HepG2 (cell line): ENCODE results near the gene PDRG1. TPM values are rescaled to one million over a fixed set of nuclear protein-coding genes. Genes with fewer than 3 reads are reported as not detected.

Experiments
- ATAC-seq: fragments of 200-7000 bp; cut with Tn5 transposase; 3 replicates; pipeline ENCODE4 v1.9.1; 2020; ENCODE audit warnings: mild to moderate bottlenecking, moderate library complexity
- BruUV-seq: library from RNA; stranded (reverse); fragments of 400-500 nt; replicated peaks from 2 replicates; lab custom pipeline; 2021; lab: Mats Ljungman, UMichigan
- CTCF ChIA-PET: fragments of 300-600 bp; formaldehyde crosslinking; extraction: SDS; loops from one replicate; lab custom pipeline; 2021; ENCODE audit warnings: low total read pairs, inconsistent platforms, low intra/inter-chr PET ratio; lab: Yijun Ruan, JAX
- POLR2A ChIA-PET: fragments of 350-600 bp; sonication (Branson Sonifier 250); formaldehyde crosslinking; loops from one replicate; lab custom pipeline; 2020; ENCODE audit warnings: antibody characterized with exemption, inconsistent platforms; lab: Yijun Ruan, JAX
- DNase-seq: peaks from one replicate; pipeline ENCODE4 v3.0.0-alpha.2; 2015; ENCODE audit warnings: low spot score
- FAIRE-seq: peaks from 3 replicates; lab custom pipeline; 2011; peaks lifted over from hg19 to GRCh38; lab: Jason Lieb, UNC
- H2AFZ ChIP-seq: one replicate; pipeline ENCODE4 v1.6.1; 2011; ENCODE audit warnings: low read length, inconsistent platforms
- H3K27ac ChIP-seq: fragments of 300-600 bp; 3 replicates; pipeline ENCODE4 v1.8.0; 2011; ENCODE audit warnings: mixed run types, mild to moderate bottlenecking, mixed read lengths, low read length, inconsistent platforms; ENCODE audit not compliant: insufficient read depth; ENCODE audit errors: extremely low read length
- H3K27me3 ChIP-seq, 2 experiments: fragments of 200-600 bp in 1 of 2; 2 replicates in 1 of 2; 3 replicates in 1 of 2; pipeline versions ENCODE4 v1.6.0 to v1.8.0; 2011; ENCODE audit warnings: low read length in 2 of 2, mild to moderate bottlenecking in 2 of 2, moderate library complexity in 2 of 2, inconsistent platforms in 1 of 2; ENCODE audit not compliant: insufficient read depth in 2 of 2, control insufficient read depth in 1 of 2
- H3K36me3 ChIP-seq, 2 experiments: fragments of 200-600 bp in 1 of 2; replicated peaks in 1 of 2; 2 replicates in 1 of 2; 3 replicates in 1 of 2; pipeline versions ENCODE4 v1.5.1 to v1.8.0; 2011; ENCODE audit warnings: low read length in 2 of 2, inconsistent platforms in 1 of 2; ENCODE audit not compliant: insufficient read depth in 2 of 2, control insufficient read depth in 1 of 2
- H3K4me1 ChIP-seq: 2 replicates; pipeline ENCODE4 v1.5.1; 2012; ENCODE audit warnings: low read length, inconsistent platforms; ENCODE audit not compliant: insufficient read depth
- H3K4me2 ChIP-seq: 2 replicates; pipeline ENCODE4 v1.6.0; 2011; ENCODE audit warnings: low read depth, low read length, inconsistent platforms
- H3K4me3 ChIP-seq, 3 experiments: fragments of 200-600 bp in 1 of 3; sonication (generic), shearing (Covaris generic) in 1 of 3; replicated peaks in 1 of 3; 2 replicates each; pipeline ENCODE4 v1.5.1; 2011 to 2016; ENCODE audit warnings: low read length in 3 of 3, inconsistent platforms in 2 of 3, low read depth in 2 of 3, mild to moderate bottlenecking in 2 of 3, control low read depth in 1 of 3, mixed read lengths in 1 of 3; ENCODE audit not compliant: insufficient read depth in 1 of 3
- H3K79me2 ChIP-seq: one replicate; pipeline ENCODE4 v1.6.1; 2011; ENCODE audit warnings: low read length, inconsistent platforms; ENCODE audit not compliant: insufficient read depth
- H3K9ac ChIP-seq: 2 replicates; pipeline ENCODE4 v1.6.0; 2011; ENCODE audit warnings: mild to moderate bottlenecking, low read depth, low read length, inconsistent platforms; ENCODE audit not compliant: insufficient read depth
- H3K9me3 ChIP-seq: 2 replicates; pipeline ENCODE4 v1.5.1; 2012; ENCODE audit warnings: mild to moderate bottlenecking, low read length
- H4K20me1 ChIP-seq: 2 replicates; pipeline ENCODE4 v1.6.0; 2011; ENCODE audit warnings: inconsistent platforms, mild to moderate bottlenecking, low read length, moderate library complexity; ENCODE audit not compliant: insufficient read depth
- ARNTL ChIP-seq: sonication (generic); formaldehyde crosslinking; IDR thresholded peaks from 2 replicates; pipeline ENCODE4 v1.4.0; 2020; ENCODE audit warnings: mild to moderate bottlenecking, missing genetic modification reagents
- IKZF5 ChIP-seq: IDR thresholded peaks from 2 replicates; pipeline ENCODE4 v1.6.1; 2018; ENCODE audit warnings: missing genetic modification reagents, mild to moderate bottlenecking, missing compliant biosample characterization
- KLF15 ChIP-seq: sonication (generic); formaldehyde crosslinking; IDR thresholded peaks from 2 replicates; pipeline ENCODE4 v1.8.1; 2023; ENCODE audit warnings: borderline replicate concordance, mild to moderate bottlenecking, inconsistent platforms, missing genetic modification reagents, mixed read lengths
- MAF1 ChIP-seq: sonication (generic); formaldehyde crosslinking; IDR thresholded peaks from 2 replicates; pipeline ENCODE4 v1.5.0; 2020; ENCODE audit warnings: missing genetic modification reagents, borderline replicate concordance
- NFATC3 ChIP-seq: sonication (generic); formaldehyde crosslinking; IDR thresholded peaks from 2 replicates; pipeline ENCODE4 v1.5.1; 2020; ENCODE audit warnings: mild to moderate bottlenecking, missing genetic modification reagents
- REPIN1 ChIP-seq: sonication (generic); formaldehyde crosslinking; IDR thresholded peaks from 2 replicates; pipeline ENCODE4 v1.8.0; 2022; ENCODE audit warnings: missing genetic modification reagents, low read depth, mild to moderate bottlenecking, borderline replicate concordance
- TBX2 ChIP-seq: sonication (generic); formaldehyde crosslinking; IDR thresholded peaks from 2 replicates; pipeline ENCODE4 v1.5.0; 2020; ENCODE audit warnings: missing genetic modification reagents, mild to moderate bottlenecking, borderline replicate concordance
- ZKSCAN8 ChIP-seq: IDR thresholded peaks from 2 replicates; pipeline ENCODE4 v1.6.1; 2016; ENCODE audit warnings: borderline replicate concordance, missing genetic modification reagents, missing compliant biosample characterization
- ZNF275 ChIP-seq: sonication (generic); formaldehyde crosslinking; IDR thresholded peaks from 2 replicates; pipeline ENCODE4 v1.8.0; 2022; ENCODE audit warnings: missing genetic modification reagents, mild to moderate bottlenecking, inconsistent platforms, borderline replicate concordance
- ZNF530 ChIP-seq: sonication (generic); formaldehyde crosslinking; IDR thresholded peaks from 2 replicates; pipeline ENCODE4 v1.5.0; 2020; ENCODE audit warnings: low read depth, mild to moderate bottlenecking, missing genetic modification reagents
- WGBS: methylation state at CpG from one replicate; pipeline ENCODE4 v1.1.6; 2017; ENCODE audit warnings: low lambda C conversion rate; 5-methylcytosine and 5-hydroxymethylcytosine counted together
- in situ Hi-C: cut with HindIII; loops from 2 replicates; pipeline ENCODE4 v1.10.0; 2017; ENCODE audit warnings: low pct_unique_long_range_greater_than_20kb; ENCODE audit not compliant: extremely low pct_ligation_motif_present
- intact Hi-C: fragments of 100-400 bp; cut with micrococcal nuclease; formaldehyde crosslinking; loops from one replicate; pipeline ENCODE4 v1.10.0; 2022; ENCODE audit not compliant: unreplicated experiment
- polyA plus RNA-seq, 8 experiments: library from polyadenylated mRNA; depleted of rRNA in 3 of 8; stranded (reverse) in 7 of 8; unstranded in 1 of 8; fragments of >200 nt; fragmentation: Illumina TruSeq in 4 of 8; extraction: Trizol in 4 of 8; gene quantifications; 2 replicates each; pipeline versions ENCODE4 v1.2.1 to v1.2.3, GENCODE V29; 2011 to 2016; ENCODE audit warnings: low read depth in 4 of 8, missing spikeins in 1 of 8, mixed read lengths in 1 of 8; ENCODE audit not compliant: insufficient read depth in 1 of 8
- total RNA-seq, 5 experiments: library from RNA; depleted of rRNA; stranded (reverse); fragments of >200 nt; fragmentation: Illumina TruSeq; extraction: Trizol; gene quantifications; 2 replicates each; pipeline ENCODE4 v1.2.3, GENCODE V29; 2016; ENCODE audit warnings: low read depth in 1 of 5
- TF ChIP-seq, protein P1 (sequence below): sonication (generic); formaldehyde crosslinking; conservative IDR thresholded peaks from 2 replicates; pipeline ENCODE4 v1.8.1; 2023; ENCODE audit warnings: missing genetic modification reagents
- TF ChIP-seq, protein P2 (sequence below): sonication (generic); formaldehyde crosslinking; IDR thresholded peaks from 2 replicates; pipeline ENCODE4 v1.5.1; 2020; ENCODE audit warnings: missing genetic modification reagents, mild to moderate bottlenecking, borderline replicate concordance

PDRG1 gene
- total and polyA plus RNA-seq, 2 of the 13 experiments (the other 11 are each of a cell fraction or from before 2014, with no cell fraction given) = 16.6 to 18.0 TPM

DNA sequence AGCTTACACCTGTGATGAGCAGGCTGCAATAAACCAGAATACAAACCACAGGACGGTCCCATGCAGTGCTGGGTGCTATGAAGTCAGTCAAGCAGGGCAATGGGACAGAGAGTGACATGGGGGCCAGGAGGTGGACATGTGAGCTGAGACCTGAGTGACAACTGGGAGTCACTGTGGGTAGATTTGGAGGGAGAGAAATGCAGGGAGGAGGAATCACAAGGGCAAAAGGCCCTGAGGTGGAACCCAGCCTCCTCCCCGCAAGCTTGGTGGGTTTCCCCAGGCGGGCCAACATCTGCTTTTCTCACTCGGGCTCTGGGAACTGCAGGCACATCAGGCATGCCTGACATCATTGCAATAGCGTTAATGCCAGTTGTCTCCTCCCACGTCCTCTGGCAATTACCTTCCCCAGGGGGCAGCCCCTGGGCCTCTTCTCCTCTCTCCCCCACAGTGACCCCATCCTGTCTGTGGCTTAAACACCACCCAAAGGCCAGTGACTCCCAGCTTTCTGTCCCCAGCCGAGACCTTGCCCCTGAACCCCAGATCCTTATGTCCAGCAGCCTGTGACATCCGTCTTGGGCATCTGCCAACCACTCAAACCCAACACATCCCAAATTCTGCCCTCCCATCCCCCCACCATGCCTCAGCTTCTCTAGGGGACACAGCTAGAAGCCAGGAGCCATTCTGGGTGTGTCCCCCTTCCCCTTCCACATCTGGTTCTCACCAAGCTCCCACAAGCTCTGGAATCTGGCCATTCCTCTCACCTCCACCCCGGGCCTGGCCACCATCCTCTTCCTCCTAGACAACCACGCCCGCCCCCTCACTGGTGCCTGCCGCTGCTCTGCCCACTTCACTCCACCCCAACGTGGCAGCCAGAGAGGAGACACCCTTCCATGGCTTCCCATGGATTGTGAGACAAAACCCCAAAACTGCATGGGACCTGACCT is 28.2 kb downstream of the PDRG1 start:
- no peaks in the 10 kb centered on the region for H3K9me3 ChIP-seq
- CTCF ChIA-PET = no interaction called here
- H2AFZ ChIP-seq = no peak overlapping the region
- POLR2A ChIA-PET = no interaction called here
- no TSS peak for BruUV-seq
- no peak overlapping the region for H3K4me2 ChIP-seq
- peaks cover 5 to 48% of the 10 kb centered on the region in 2 experiments for H3K27me3 ChIP-seq
- in situ Hi-C loops (no loop called here), intact Hi-C loops (no loop called here)
- no peak for FAIRE-seq
- no peak for DNase-seq
- no peaks in the 10 kb centered on the region for H3K4me1 ChIP-seq
- H3K27ac ChIP-seq = no peak overlapping the region
- H4K20me1 ChIP-seq = no peaks in the 10 kb centered on the region
- no peak overlapping the region for H3K4me3 ChIP-seq
- no peaks in the 10 kb centered on the region for H3K36me3 ChIP-seq
- no peaks in the 10 kb centered on the region for H3K79me2 ChIP-seq
- 20% methylated on average over 12 of the region's 13 CpGs for WGBS
- ATAC-seq = no peak
- H3K9ac ChIP-seq = no peak overlapping the region
- no peak for TF ChIP-seq KLF15 (CRISPR knock-in tag)
- no peak for TF ChIP-seq ZKSCAN8 (CRISPR knock-in tag)
- TF ChIP-seq ZNF530 (CRISPR knock-in tag) = no peak
- TF ChIP-seq MAF1 (CRISPR knock-in tag) = no peak
- TF ChIP-seq, protein P1, sequence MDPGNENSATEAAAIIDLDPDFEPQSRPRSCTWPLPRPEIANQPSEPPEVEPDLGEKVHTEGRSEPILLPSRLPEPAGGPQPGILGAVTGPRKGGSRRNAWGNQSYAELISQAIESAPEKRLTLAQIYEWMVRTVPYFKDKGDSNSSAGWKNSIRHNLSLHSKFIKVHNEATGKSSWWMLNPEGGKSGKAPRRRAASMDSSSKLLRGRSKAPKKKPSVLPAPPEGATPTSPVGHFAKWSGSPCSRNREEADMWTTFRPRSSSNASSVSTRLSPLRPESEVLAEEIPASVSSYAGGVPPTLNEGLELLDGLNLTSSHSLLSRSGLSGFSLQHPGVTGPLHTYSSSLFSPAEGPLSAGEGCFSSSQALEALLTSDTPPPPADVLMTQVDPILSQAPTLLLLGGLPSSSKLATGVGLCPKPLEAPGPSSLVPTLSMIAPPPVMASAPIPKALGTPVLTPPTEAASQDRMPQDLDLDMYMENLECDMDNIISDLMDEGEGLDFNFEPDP (CRISPR knock-in tag) = no peak
- TF ChIP-seq TBX2 (CRISPR knock-in tag) = no peak
- no peak for TF ChIP-seq REPIN1 (CRISPR knock-in tag)
- TF ChIP-seq NFATC3 (CRISPR knock-in tag) = no peak
- TF ChIP-seq, protein P2, sequence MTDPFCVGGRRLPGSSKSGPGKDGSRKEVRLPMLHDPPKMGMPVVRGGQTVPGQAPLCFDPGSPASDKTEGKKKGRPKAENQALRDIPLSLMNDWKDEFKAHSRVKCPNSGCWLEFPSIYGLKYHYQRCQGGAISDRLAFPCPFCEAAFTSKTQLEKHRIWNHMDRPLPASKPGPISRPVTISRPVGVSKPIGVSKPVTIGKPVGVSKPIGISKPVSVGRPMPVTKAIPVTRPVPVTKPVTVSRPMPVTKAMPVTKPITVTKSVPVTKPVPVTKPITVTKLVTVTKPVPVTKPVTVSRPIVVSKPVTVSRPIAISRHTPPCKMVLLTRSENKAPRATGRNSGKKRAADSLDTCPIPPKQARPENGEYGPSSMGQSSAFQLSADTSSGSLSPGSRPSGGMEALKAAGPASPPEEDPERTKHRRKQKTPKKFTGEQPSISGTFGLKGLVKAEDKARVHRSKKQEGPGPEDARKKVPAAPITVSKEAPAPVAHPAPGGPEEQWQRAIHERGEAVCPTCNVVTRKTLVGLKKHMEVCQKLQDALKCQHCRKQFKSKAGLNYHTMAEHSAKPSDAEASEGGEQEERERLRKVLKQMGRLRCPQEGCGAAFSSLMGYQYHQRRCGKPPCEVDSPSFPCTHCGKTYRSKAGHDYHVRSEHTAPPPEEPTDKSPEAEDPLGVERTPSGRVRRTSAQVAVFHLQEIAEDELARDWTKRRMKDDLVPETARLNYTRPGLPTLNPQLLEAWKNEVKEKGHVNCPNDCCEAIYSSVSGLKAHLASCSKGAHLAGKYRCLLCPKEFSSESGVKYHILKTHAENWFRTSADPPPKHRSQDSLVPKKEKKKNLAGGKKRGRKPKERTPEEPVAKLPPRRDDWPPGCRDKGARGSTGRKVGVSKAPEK (CRISPR knock-in tag) = no peak
- no peak for TF ChIP-seq ARNTL (CRISPR knock-in tag)
- no peak for TF ChIP-seq IKZF5 (CRISPR knock-in tag)
- TF ChIP-seq ZNF275 = no peak
